ENCODE results near the gene SLIT1.

Gene SLIT1

GRCh38 chr10:97042081-97042480, 143.7 kb downstream of the SLIT1 start:
- no peak for TF ChIP-seq CTCF (conservative IDR thresholded peaks at IDR 0.05; ENCODE audit: low read length)
- no peak overlapping the region for H3K4me3 ChIP-seq (ENCODE audit: low read length)
- DNase-seq (ENCODE audit: low read depth): no peak

- no peak for TF ChIP-seq CTCF (conservative IDR thresholded peaks at IDR 0.05; ENCODE audit: low read length)
- H3K4me3 ChIP-seq (ENCODE audit: low read length): no peak overlapping the region
- DNase-seq (ENCODE audit: low read depth): no peak
Observed at GRCh38 chr10:97040706-97041105, 145.1 kb downstream of the SLIT1 start.

GRCh38 chr10:97040248-97040584, 145.5 kb downstream of the SLIT1 start:
- TF ChIP-seq CTCF (conservative IDR thresholded peaks at IDR 0.05; ENCODE audit: low read length): no peak
- no peak overlapping the region for H3K4me3 ChIP-seq (ENCODE audit: low read length)
- DNase-seq (ENCODE audit: low read depth): no peak

- TF ChIP-seq CTCF (conservative IDR thresholded peaks at IDR 0.05; ENCODE audit: low read length): no peak
- no peak for DNase-seq (ENCODE audit: low read depth)
Observed at GRCh38 chr10:97039538-97040247, 146.1 kb downstream of the SLIT1 start.

GRCh38 chr10:97038688-97039087, 147.1 kb downstream of the SLIT1 start:
- DNase-seq (ENCODE audit: low read depth): no peak

More at GRCh38 chr10:97039538-97040247, 146.1 kb downstream of the SLIT1 start:
- no peak overlapping the region for H3K4me3 ChIP-seq (ENCODE audit: low read length)

GRCh38 chr10:97037365-97038361, 148.1 kb downstream of the SLIT1 start:
- TF ChIP-seq CTCF (conservative IDR thresholded peaks at IDR 0.05; ENCODE audit: low read length): peak; percentile 87
- peak; percentile 69 for DNase-seq (ENCODE audit: low read depth)
- peak overlapping the region; percentile 62 for H3K4me3 ChIP-seq (ENCODE audit: low read length)

More at GRCh38 chr10:97038688-97039087, 147.1 kb downstream of the SLIT1 start:
- no peak for TF ChIP-seq CTCF (conservative IDR thresholded peaks at IDR 0.05; ENCODE audit: low read length)
- H3K4me3 ChIP-seq (ENCODE audit: low read length): no peak overlapping the region
